ENCODE results near the gene FAM83E. TPM values are rescaled to one million over a fixed set of nuclear protein-coding genes. Genes with fewer than 3 reads are reported as not detected.
A peak's percentile ranks its signal among the peaks of the same experiment; 100 is the strongest.

Gene FAM83E
- total RNA-seq, 2 experiments from 2014 or later = 3.0 to 3.7 TPM

DNA sequence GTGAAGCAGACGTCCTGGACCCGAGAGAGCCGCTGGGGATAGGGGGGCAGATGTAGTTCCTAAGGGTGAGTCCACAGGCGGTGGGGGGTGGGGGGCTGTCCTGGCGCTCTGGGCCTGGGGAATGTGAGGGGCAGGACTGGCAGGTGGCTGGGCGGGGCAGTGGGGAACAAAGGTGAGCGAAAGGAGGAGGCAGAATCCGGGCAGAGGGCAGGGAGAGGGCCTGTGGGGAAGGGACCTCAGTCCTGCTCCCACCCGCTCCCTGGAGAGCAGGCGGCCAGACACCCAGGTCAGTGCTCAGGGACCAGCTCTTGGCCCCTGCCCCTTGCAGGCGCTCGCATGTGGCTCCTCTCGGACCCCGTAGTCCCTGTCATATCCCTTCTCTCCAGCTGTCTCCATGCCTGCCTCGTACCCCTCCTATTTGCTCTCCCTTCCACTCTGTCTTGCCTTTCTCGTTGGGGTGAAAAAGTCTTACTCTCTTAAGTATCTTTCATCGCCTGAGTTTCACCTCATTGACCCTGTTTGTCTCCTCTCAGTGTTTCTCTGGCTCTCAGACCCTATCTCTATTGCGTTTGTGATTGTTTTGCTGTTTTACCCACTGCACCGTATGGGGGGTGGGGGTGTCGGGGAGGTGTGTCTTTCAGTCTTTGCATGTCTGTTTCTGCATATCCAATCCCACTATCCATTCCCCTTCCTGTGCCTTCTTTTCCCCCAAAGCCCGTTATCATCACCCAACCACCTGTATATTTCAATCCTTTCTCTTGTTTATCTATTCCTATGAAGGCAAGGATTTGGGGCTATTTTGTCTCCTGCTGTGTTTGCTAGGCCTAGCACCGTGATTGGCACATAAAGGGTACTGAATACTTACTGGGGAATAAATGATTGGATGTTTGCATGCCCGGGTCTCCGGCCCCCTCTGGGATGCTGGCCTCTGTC is 10.2 kb upstream of the FAM83E start:
- Histone ChIP-seq H3K4me2 (ENCODE audit: low read length) (peak overlapping the region; percentile 84), H3K27ac (ENCODE audit: low read depth, low read length, poor library complexity, severe bottlenecking) (peak overlapping the region; percentile 24)

DNA sequence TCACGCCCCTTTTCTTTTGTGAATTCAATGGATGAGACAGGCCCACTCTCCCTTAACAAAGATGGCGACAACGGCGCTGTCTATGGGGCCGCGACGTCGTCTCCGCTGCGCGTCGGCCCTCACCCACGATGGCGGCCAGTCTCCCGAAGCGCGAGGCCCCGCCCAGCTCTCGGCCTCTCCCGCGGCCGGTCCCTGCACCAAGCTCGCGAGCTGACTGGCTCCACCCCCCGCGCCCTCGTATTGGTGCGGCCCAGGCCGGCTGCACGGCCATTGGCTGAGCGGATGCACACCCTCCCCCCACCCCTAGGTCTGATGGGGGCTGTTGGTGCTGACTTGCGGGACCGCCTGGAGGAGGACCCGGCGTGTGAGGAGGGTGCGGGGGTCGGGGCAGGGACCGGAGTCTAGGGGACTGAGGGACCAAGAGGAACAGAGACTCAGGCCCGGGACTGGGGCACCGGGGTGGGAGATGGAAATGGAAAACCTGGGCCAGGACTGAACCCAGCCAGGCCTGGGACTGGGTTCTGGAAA is 9.3 kb upstream of the FAM83E start:
- POLR2A ChIA-PET = interaction anchor here (0.6 kb wide), 1 partner anchor 716 kb away, joined by 3 read pairs; no protein-coding TSS in a partner anchor
- Histone ChIP-seq H2AFZ (ENCODE audit: low read length) (no peak overlapping the region), H3K27ac (ENCODE audit: low read depth, low read length, poor library complexity, severe bottlenecking) (peak overlapping the region; percentile 39), H3K36me3 (ENCODE audit: insufficient read depth, low read length) (peaks cover 15% of the 10 kb centered on the region; the same call in 1 of the 2 replicates), H3K9me2 (ENCODE audit: insufficient read depth, low read length) (no peaks in the 10 kb centered on the region), H3K4me3 (ENCODE audit: low read depth, low read length, poor library complexity, severe bottlenecking) (peak overlapping the region; percentile 68), H3K4me1 (ENCODE audit: insufficient read depth, low read length, poor library complexity, severe bottlenecking) (peaks cover 31% of the 10 kb centered on the region), H4K20me1 (ENCODE audit: insufficient read depth, low read length) (no peaks in the 10 kb centered on the region), H3K4me2 (ENCODE audit: low read length) (peak overlapping the region; percentile 84), H3K9me3 (ENCODE audit: low read length) (no peaks in the 10 kb centered on the region), H3K79me2 (ENCODE audit: insufficient read depth, low read depth, low read length) (peaks cover 14% of the 10 kb centered on the region; the same call in 1 of the 2 replicates)
- CTCF ChIA-PET (ENCODE audit: unreplicated experiment) = interaction anchor here (0.6 kb wide), 2 partner anchors 10 to 229 kb away, joined by 3 read pairs; no protein-coding TSS in a partner anchor
- TF ChIP-seq EZH2phosphoT487 (IDR thresholded peaks at IDR 0.05; ENCODE audit: borderline replicate concordance, low read depth, low read length) = no peak
- no peak for TF ChIP-seq CTCF (conservative IDR thresholded peaks at IDR 0.05; ENCODE audit: low read length)
- intact Hi-C loops (cut with micrococcal nuclease; ENCODE audit: unreplicated experiment) = no loop called here
- BruUV-seq (replicated peaks) = no TSS peak
- DNase-seq (ENCODE audit: low spot score) = peak; percentile 98

More for the DNA sequence above, 10.2 kb upstream of the FAM83E start:
- no peak for DNase-seq (ENCODE audit: low spot score)
- TF ChIP-seq EZH2phosphoT487 (IDR thresholded peaks at IDR 0.05; ENCODE audit: borderline replicate concordance, low read depth, low read length) (no peak), CTCF (conservative IDR thresholded peaks at IDR 0.05; ENCODE audit: low read length) (no peak)
- ChIA-PET CTCF (ENCODE audit: unreplicated experiment) (no interaction called here), POLR2A (no interaction called here)
- H4K20me1 ChIP-seq (ENCODE audit: insufficient read depth, low read length) = no peaks in the 10 kb centered on the region
- H3K9me3 ChIP-seq (ENCODE audit: low read length) = no peaks in the 10 kb centered on the region
- BruUV-seq (replicated peaks) = no TSS peak
- H3K9me2 ChIP-seq (ENCODE audit: insufficient read depth, low read length) = no peaks in the 10 kb centered on the region
- H3K36me3 ChIP-seq (ENCODE audit: insufficient read depth, low read length) = peaks cover 24% of the 10 kb centered on the region; the same call in 1 of the 2 replicates
- peak overlapping the region; percentile 68 for H3K4me3 ChIP-seq (ENCODE audit: low read depth, low read length, poor library complexity, severe bottlenecking)
- H2AFZ ChIP-seq (ENCODE audit: low read length) = no peak overlapping the region
- intact Hi-C loops (cut with micrococcal nuclease; ENCODE audit: unreplicated experiment) = no loop called here
- H3K4me1 ChIP-seq (ENCODE audit: insufficient read depth, low read length, poor library complexity, severe bottlenecking) = peaks cover 27% of the 10 kb centered on the region
- H3K79me2 ChIP-seq (ENCODE audit: insufficient read depth, low read depth, low read length) = peaks cover 8% of the 10 kb centered on the region; the same call in 1 of the 2 replicates

Measured in OCI-LY7 (cell line).